Vagina (tissue), 2 donors: ENCODE data around the gene ZNF280D.

Source experiments
- POLR2A ChIP-seq, 2 donors: fragments of 450-650 bp; IDR thresholded peaks; one replicate each; pipeline ENCODE4 v1.6.1; 2017; ENCODE audit warnings: antibody characterized with exemption in 2 of 2, mild to moderate bottlenecking in 2 of 2, moderate library complexity in 2 of 2
- POLR2AphosphoS5 ChIP-seq, 2 donors: sonication (generic); formaldehyde crosslinking; IDR thresholded peaks; one replicate each; pipeline ENCODE4 v1.9.0; 2017; ENCODE audit warnings: antibody characterized with exemption in 2 of 2, mild to moderate bottlenecking in 2 of 2, low read depth in 1 of 2; ENCODE audit not compliant: insufficient read depth in 1 of 2
- TF ChIP-seq, protein P1 (sequence below), 3 experiments: fragments of 450-650 bp in 2 of 3; fragments of 200-600 bp in 1 of 3; sonication (generic) in 1 of 3; IDR thresholded peaks; one replicate each; pipeline ENCODE4 v1.5.1; 2017 to 2019; ENCODE audit warnings: antibody characterized with exemption in 3 of 3, mild to moderate bottlenecking in 2 of 3, moderate library complexity in 2 of 3

DNA sequence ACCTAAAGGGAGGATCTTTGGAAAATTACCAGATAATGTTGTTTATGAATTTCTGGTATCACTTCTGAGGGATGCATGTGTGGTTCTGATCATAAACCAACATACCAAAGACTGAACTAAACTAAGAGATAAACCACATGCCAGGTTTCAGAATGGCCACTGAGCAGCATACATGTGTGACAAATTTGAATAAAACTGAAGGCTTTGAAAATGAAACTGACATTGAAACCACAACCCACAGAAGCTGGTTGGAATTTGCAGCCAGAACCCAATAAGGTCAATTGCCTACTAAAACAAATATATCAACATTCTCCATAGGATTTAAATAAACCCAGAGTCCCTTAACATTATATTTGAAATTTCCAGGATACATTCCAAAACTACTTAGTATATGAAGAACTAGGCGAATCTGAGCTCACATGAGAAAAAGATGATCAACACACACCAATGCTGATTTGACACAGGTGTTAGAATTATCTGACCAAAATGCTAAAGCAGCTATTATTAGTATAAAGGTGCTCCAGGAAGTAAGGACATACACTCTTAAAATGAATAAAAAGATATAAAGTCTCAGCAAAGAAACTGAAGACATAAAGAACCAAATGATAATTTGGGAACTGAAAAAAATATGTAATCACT, 125.0 kb downstream of the ZNF280D start:
- TF ChIP-seq, protein P1, sequence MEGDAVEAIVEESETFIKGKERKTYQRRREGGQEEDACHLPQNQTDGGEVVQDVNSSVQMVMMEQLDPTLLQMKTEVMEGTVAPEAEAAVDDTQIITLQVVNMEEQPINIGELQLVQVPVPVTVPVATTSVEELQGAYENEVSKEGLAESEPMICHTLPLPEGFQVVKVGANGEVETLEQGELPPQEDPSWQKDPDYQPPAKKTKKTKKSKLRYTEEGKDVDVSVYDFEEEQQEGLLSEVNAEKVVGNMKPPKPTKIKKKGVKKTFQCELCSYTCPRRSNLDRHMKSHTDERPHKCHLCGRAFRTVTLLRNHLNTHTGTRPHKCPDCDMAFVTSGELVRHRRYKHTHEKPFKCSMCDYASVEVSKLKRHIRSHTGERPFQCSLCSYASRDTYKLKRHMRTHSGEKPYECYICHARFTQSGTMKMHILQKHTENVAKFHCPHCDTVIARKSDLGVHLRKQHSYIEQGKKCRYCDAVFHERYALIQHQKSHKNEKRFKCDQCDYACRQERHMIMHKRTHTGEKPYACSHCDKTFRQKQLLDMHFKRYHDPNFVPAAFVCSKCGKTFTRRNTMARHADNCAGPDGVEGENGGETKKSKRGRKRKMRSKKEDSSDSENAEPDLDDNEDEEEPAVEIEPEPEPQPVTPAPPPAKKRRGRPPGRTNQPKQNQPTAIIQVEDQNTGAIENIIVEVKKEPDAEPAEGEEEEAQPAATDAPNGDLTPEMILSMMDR (IDR thresholded peaks at IDR 0.05): no peak
- no peak for TF ChIP-seq POLR2A (IDR thresholded peaks at IDR 0.05)
- no peak for TF ChIP-seq POLR2AphosphoS5 (IDR thresholded peaks at IDR 0.05; ENCODE audit: insufficient read depth in 1 of 2, low read depth in 1 of 2)
